Testis (tissue), 3 donors: Measurements from ENCODE around the gene ACAP3. TPM values are rescaled to one million over a fixed set of nuclear protein-coding genes. Genes with fewer than 3 reads are reported as not detected.

Experiments
- DNase-seq: peaks from one replicate; pipeline ENCODE4 v3.0.0-alpha.2; 2019
- H3K27ac ChIP-seq, 2 donors: fragments of 200-600 bp; sonication (generic); one replicate each; pipeline ENCODE4 v1.5.1; 2019
- H3K27me3 ChIP-seq: fragments of 200-600 bp; sonication (generic); one replicate; pipeline ENCODE4 v1.5.1; 2019
- H3K36me3 ChIP-seq: fragments of 200-600 bp; sonication (generic); one replicate; pipeline ENCODE4 v1.5.1; 2017; ENCODE audit warnings: low read depth; ENCODE audit errors: missing control alignments
- H3K4me1 ChIP-seq: fragments of 200-600 bp; sonication (generic); one replicate; pipeline ENCODE4 v1.5.1; 2019
- H3K4me3 ChIP-seq, 2 donors: fragments of 200-600 bp; sonication (generic); one replicate each; pipeline ENCODE4 v1.5.1; 2017 to 2019
- H3K9me3 ChIP-seq: fragments of 200-600 bp; sonication (generic); one replicate; pipeline ENCODE4 v1.5.1; 2017
- CTCF ChIP-seq, 3 experiments: fragments of 450-650 bp in 2 of 3; fragments of 200-600 bp in 1 of 3; sonication (generic) in 1 of 3; IDR thresholded peaks; one replicate each; pipeline ENCODE4 v1.5.1; 2016 to 2019; ENCODE audit warnings: antibody characterized with exemption in 3 of 3, mild to moderate bottlenecking in 2 of 3, moderate library complexity in 1 of 3
- POLR2A ChIP-seq: fragments of 450-650 bp; IDR thresholded peaks from one replicate; pipeline ENCODE4 v1.6.1; 2017; ENCODE audit warnings: antibody characterized with exemption, mild to moderate bottlenecking, moderate library complexity
- WGBS, 2 donors: methylation state at CpG; one replicate each; pipeline ENCODE4 v1.1.5; 2018; 5-methylcytosine and 5-hydroxymethylcytosine counted together
- intact Hi-C: fragments of 100-400 bp; cut with DNase I; formaldehyde crosslinking; loops from one replicate; pipeline ENCODE4 v1.15.1; 2023; ENCODE audit warnings: low total_unique reads
- polyA plus RNA-seq: library from polyadenylated mRNA; stranded (reverse); fragments of 350-450 nt; fragmentation: Illumina TruSeq; extraction: RNeasy Lipid Tissue Mini Kit (QIAGEN cat#74804); gene quantifications from one replicate; pipeline ENCODE4 v1.2.3, GENCODE V29; 2014; ENCODE audit warnings: low read depth, low replicate concordance; ENCODE audit not compliant: insufficient read depth
- total RNA-seq, 2 donors: library from RNA; depleted of rRNA; stranded (reverse); fragments of >200 nt; gene quantifications; one replicate each; pipeline ENCODE4 v1.2.3, GENCODE V29; 2016

Gene ACAP3
- total and polyA plus RNA-seq, 3 donors from 2014 or later, result 16.8 to 62.7 (median 53.0) TPM

- TF ChIP-seq POLR2A (no peak), CTCF (IDR thresholded peaks at IDR 0.05) (no peak)
- intact Hi-C loops, result no loop called here
- peak overlapping the region in 1 of 2 donors; percentile 21 for H3K27ac ChIP-seq
- DNase-seq, result peak; percentile 88
- H3K4me3 ChIP-seq, result no peak overlapping the region
- WGBS, 2 donors, result 35 to 44% methylated on average over 8 to 22 of the region's 26 CpGs
- H3K9me3 ChIP-seq, result no peaks in the 10 kb centered on the region
- H3K4me1 ChIP-seq, result peaks cover 11% of the 10 kb centered on the region
- H3K36me3 ChIP-seq, result no peaks in the 10 kb centered on the region
- no peaks in the 10 kb centered on the region for H3K27me3 ChIP-seq
Observed at GRCh38 chr1:1281533-1282321, 26.0 kb downstream of the ACAP3 start.

GRCh38 chr1:1280782-1281481, 26.8 kb downstream of the ACAP3 start:
- Histone ChIP-seq H3K4me1 (peaks cover 11% of the 10 kb centered on the region), H3K27me3 (no peaks in the 10 kb centered on the region), H3K27ac (no peak overlapping the region), H3K9me3 (no peaks in the 10 kb centered on the region), H3K4me3 (no peak overlapping the region), H3K36me3 (no peaks in the 10 kb centered on the region)
- 89 to 92% methylated on average over 9 to 21 of the region's 21 CpGs for WGBS, 2 donors
- DNase-seq, result no peak
- intact Hi-C loops, result no loop called here
- TF ChIP-seq CTCF (IDR thresholded peaks at IDR 0.05), result no peak
- TF ChIP-seq POLR2A, result no peak

- 92 to 93% methylated on average over 17 of the region's 17 CpGs for WGBS, 2 donors
- no peak for TF ChIP-seq CTCF (IDR thresholded peaks at IDR 0.05)
- TF ChIP-seq POLR2A, result no peak
- intact Hi-C loops, result no loop called here
Observed at GRCh38 chr1:1279028-1279427, 28.7 kb downstream of the ACAP3 start.

GRCh38 chr1:1278620-1279019, 29.1 kb downstream of the ACAP3 start:
- Histone ChIP-seq H3K4me3 (no peak overlapping the region), H3K4me1 (peaks cover 19% of the 10 kb centered on the region), H3K9me3 (no peaks in the 10 kb centered on the region), H3K27ac (no peak overlapping the region), H3K27me3 (no peaks in the 10 kb centered on the region), H3K36me3 (no peaks in the 10 kb centered on the region)
- intact Hi-C loops, result no loop called here
- WGBS, 2 donors, result 94 to 97% methylated on average over 13 of the region's 13 CpGs
- TF ChIP-seq CTCF (IDR thresholded peaks at IDR 0.05), result no peak
- TF ChIP-seq POLR2A, result no peak
- no peak for DNase-seq

More at GRCh38 chr1:1279028-1279427, 28.7 kb downstream of the ACAP3 start:
- no peaks in the 10 kb centered on the region for H3K36me3 ChIP-seq
- H3K27ac ChIP-seq, result no peak overlapping the region
- H3K4me1 ChIP-seq, result peaks cover 19% of the 10 kb centered on the region
- no peak overlapping the region for H3K4me3 ChIP-seq
- no peaks in the 10 kb centered on the region for H3K9me3 ChIP-seq
- no peaks in the 10 kb centered on the region for H3K27me3 ChIP-seq
- DNase-seq, result no peak
